Cardiac fibroblast (primary cell): ENCODE results near the gene SLC12A3.

ENCODE experiments used
- DNase-seq, 2 donors: peaks; one replicate each; pipeline versions ENCODE4 v3.0.0 to v3.0.0-alpha.2; 2010; ENCODE audit warnings: low read depth in 2 of 2
- H3K4me3 ChIP-seq, 2 donors: replicated peaks in 1 of 2; 1 replicate in 1 of 2; 2 replicates in 1 of 2; pipeline ENCODE4 v1.5.1; 2011; ENCODE audit warnings: low read depth in 2 of 2, low read length in 2 of 2, mild to moderate bottlenecking in 2 of 2, moderate library complexity in 1 of 2
- CTCF ChIP-seq: IDR thresholded peaks from one replicate; pipeline ENCODE4 v1.5.1; 2011; ENCODE audit warnings: low read depth, mild to moderate bottlenecking, low read length, inconsistent platforms

SLC12A3 gene

DNA sequence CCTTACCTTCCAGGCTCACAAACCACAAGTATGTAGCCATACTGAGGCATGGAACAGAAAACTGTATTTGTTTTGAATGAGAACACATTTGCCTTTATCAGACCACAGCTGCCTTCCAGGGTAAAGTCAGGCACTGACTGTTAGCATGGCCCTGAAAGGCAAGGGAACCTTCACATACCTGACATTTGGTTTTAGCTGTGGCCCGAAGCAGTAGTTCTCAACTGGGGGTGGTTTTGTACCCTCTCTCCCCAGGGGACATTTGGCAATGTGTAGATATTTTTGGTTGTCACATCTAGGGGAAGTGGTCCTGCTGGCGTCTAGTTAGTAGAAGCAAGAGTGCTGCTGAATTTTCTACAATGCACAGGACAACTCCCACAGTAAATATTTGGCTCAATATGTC, 76.1 kb downstream of the SLC12A3 start:
- DNase-seq: no peak
- no peak overlapping the region for H3K4me3 ChIP-seq
- no peak for TF ChIP-seq CTCF

GRCh38 chr16:56941856-56942331, 76.9 kb downstream of the SLC12A3 start:
- H3K4me3 ChIP-seq: no peak overlapping the region
- TF ChIP-seq CTCF: no peak
- DNase-seq: no peak

GRCh38 chr16:56943761-56944375, 78.9 kb downstream of the SLC12A3 start:
- no peak for DNase-seq

DNA sequence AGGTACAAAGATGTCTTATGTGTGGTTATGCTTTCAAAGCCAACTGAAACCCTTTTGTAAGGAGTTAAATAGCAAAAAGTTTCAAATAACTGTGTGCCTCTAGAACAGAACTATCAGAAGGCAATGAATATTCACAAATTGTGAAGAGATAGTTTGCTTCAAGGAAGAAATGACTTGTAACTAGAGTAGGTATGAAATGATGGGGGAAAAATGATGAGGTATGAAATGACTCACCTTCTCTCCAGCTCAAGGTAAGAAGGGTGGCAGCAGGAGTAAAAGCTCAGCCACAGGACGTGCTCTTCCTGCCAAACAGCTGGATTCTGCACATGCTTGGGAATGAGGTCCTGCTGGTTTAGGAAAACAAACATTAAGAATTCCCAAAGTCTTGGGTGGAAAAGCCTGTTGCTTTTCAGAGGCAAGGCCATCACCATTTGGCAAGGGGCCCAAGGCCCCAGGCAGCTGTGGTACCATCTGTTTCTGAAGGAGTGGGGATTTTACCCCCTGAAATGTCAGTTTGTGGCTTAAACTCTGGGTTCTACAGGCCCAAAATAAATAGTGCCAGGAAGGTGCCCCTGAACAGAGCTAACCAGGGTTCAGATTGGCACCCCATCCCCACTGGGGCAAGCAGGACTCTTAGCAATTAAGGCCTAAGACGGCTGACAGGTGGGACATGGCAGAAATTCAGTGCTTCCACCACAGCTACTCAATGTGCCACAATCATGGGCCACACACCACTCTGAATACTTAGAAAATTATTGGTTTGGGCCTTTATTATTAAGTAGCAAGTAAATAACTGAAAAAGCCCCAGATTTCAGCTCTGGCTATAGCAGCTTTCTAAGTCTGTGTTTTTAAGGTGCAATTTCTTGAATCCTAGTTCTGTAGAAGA, 80.2 kb downstream of the SLC12A3 start:
- DNase-seq: no peak
- no peak overlapping the region for H3K4me3 ChIP-seq
- no peak for TF ChIP-seq CTCF

More at GRCh38 chr16:56943761-56944375, 78.9 kb downstream of the SLC12A3 start:
- no peak for TF ChIP-seq CTCF
- no peak overlapping the region for H3K4me3 ChIP-seq

GRCh38 chr16:56945847-56946527, 81.0 kb downstream of the SLC12A3 start:
- no peak for DNase-seq
- H3K4me3 ChIP-seq: no peak overlapping the region
- TF ChIP-seq CTCF: no peak

- peak in 1 of 2 donors; percentile 42 for DNase-seq
- no peak for TF ChIP-seq CTCF
- H3K4me3 ChIP-seq: no peak overlapping the region
Observed at GRCh38 chr16:56946767-56947603, 82.0 kb downstream of the SLC12A3 start.
